ENCODE measurements around the gene KCMF1.

The KCMF1 gene

DNA sequence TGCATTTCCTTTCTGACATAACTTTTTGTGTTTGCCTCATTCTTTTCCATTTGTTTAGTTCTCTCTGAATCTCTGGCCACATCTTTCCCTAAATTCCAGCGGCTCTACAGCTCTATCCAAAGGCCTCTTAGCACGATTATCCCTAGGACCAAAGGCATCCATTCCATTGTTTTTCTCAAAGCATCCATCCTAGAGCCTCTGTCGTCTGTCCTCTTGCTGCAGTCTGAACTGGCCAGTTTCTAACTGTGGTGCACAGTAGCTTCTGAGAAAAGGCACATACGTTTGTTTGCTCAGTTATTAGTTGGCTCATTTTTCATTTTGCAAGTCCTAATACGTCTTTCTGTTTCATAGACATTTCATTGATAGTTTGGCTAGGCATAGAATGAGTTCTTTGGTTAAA, 116.6 kb downstream of the KCMF1 start:
- no peak for DNase-seq

GRCh38 chr2:85088921-85089320, 118.0 kb downstream of the KCMF1 start:
- no peak for DNase-seq

GRCh38 chr2:85089585-85089984, 118.6 kb downstream of the KCMF1 start:
- no peak for DNase-seq

GRCh38 chr2:85091838-85092237, 120.9 kb downstream of the KCMF1 start:
- no peak for DNase-seq

DNA sequence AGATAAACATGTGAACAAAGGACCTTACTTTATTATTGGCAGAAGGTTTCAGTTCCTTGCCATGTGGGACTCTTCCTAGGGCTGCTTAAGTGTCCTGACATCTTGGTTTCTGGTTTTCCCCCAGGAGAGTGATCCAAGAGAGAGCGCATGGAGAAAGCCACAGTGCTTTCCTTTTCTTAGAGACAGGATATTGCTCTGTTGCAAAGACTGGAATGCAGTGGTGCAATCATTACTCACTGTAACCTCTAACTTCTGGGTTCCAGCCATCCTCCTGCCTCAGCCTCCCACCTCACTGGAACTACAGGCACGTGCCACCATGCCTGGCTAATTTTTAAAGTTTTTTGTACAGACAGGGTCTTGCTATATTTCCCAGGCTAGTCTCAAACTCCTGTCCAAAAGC, 124.1 kb downstream of the KCMF1 start:
- DNase-seq = no peak

- DNase-seq = no peak
These were observed 125.7 kb downstream of the KCMF1 start for GRCh38 chr2:85096616-85097015.

DNA sequence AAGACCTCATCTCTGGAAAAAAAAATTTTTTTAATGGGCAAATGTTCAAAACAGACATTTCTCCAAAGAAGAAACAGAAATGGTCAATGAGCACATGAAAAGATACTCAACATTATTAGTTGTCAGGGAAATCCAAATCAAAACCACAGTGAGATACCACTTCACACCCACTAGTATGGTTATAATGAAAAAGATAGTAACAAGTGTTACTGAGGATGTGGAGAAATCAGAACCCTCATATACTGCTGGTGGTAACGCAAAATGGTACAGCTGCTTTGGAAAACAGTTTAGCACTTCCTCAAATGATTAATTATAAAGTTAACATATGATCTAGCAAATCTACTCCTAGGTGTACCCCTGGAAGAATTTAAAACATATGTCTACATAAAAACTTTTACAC, 133.3 kb downstream of the KCMF1 start:
- no peak for DNase-seq

- DNase-seq = no peak
These were observed 135.7 kb downstream of the KCMF1 start for GRCh38 chr2:85106489-85107180.

All from hematopoietic multipotent progenitor cell treated with erythropoietin and hydrocortisone succinate and interleukin-3 and kit ligand, for 4 days (in vitro differentiated cells).